Measurements from ENCODE around the gene TET3. TPM values are rescaled to one million over a fixed set of nuclear protein-coding genes. Genes with fewer than 3 reads are reported as not detected.

The TET3 gene
- total RNA-seq (2013), result 15.0 TPM
- 10 to 100 TPM in 1 of 3 donors, 1 to 10 TPM in 1, under 1 TPM in 1; 0.79 to 18.6 (median 1.4) TPM for polyA plus RNA-seq
- 22.6 and 28.8 TPM in 2 replicates for polyA minus RNA-seq
- 62.4 to 355 (median 151) reads per million in 11 experiments for total RNA-seq

DNA sequence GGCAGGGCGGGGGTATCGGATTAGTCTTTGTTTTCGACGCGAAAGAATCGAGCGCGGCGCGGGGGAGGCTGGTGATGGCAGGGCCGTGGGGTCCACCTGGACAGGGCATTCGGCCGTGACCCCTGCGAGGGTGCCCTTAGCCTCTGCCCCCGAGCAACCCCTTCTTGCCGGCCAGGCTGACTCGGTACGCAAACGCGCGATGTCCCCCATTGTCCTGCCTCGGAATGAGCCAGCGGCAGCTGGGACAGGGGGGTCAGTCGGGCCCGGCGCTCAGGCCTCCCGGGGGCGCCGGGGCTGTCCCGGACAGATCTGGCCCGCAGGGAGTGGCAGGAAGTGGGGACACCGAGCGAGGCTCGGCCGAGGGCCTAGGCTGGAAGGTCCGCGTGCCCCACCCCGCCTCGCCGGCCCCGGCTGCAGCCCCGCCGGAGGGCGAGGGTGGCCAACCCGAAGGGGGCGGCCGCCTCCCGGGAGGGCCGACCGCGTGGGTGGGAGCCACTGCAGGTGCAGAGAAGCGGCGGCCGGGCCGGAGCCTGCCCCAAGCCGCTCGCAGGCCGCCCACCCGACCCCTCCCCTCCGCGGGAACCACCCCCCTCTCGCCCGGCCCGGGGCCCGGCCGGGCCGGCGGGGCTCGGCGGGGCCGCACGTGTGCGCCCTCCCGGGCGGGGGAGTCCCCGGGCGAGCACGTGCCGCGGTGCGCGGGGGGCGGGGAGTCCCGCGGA, at the start of gene TET3:
Gene TET3, plus strand, starts transcription at position 708 of the 719 bp plus-strand sequence. CDS start 1,494 bp downstream, outside the sequence.
- peak within 1 kb of the TSS; percentile 95 for H3K4me2 ChIP-seq (replicated peaks; ENCODE audit: extremely low read depth, low read length, poor library complexity, severe bottlenecking)
- peak within 1 kb of the TSS; percentile 85 to 94 for H3K27ac ChIP-seq (ENCODE audit: low read depth in 1 of 2, low read length in 2 of 2)
- DNase-seq, result peak in 2 of 3 donors; percentile 53 to 70
- H3K9me3 ChIP-seq (replicated peaks in 1 of 2; ENCODE audit: control insufficient read depth in 1 of 2, insufficient read depth in 1 of 2, low read length in 2 of 2), result no peaks in the 10 kb centered on the region
- WGBS (ENCODE audit: insufficient coverage), result 1% methylated on average over 76 of the region's 85 CpGs
- H4K20me1 ChIP-seq (ENCODE audit: insufficient read depth, low read length), result peaks cover 36% of the 10 kb centered on the region
- H3K9me3 Mint-ChIP-seq, result peaks cover 0 to 3% (median 0%) of the 10 kb centered on the region in 7 donors
- peaks cover 0 to 3% (median 0%) of the 10 kb centered on the region in 3 donors for H3K27me3 Mint-ChIP-seq (ENCODE audit: low read depth in 3 of 3)
- peak within 1 kb of the TSS; percentile 69 to 83 (median 78) for H3K4me3 ChIP-seq (replicated peaks in 1 of 3; ENCODE audit: low read depth in 2 of 3, low read length in 3 of 3)
- peak within 1 kb of the TSS; percentile 93 to 94 for H3K4me3 Mint-ChIP-seq
- H3K36me3 Mint-ChIP-seq, result peaks cover 23 to 37% of the 10 kb centered on the region in 2 donors
- H3K4me1 ChIP-seq (ENCODE audit: control insufficient read depth in 1 of 2, insufficient read depth in 2 of 2, low read length in 2 of 2), result peaks cover 75 to 89% of the 10 kb centered on the region in 2 donors
- H3K4me1 Mint-ChIP-seq, result peaks cover 82% of the 10 kb centered on the region
- peaks cover 49% of the 10 kb centered on the region for H3K79me2 ChIP-seq (ENCODE audit: insufficient read depth, low read length)
- intact Hi-C loops (cut with micrococcal nuclease), result loop anchor here (5.0 to 10.0 kb wide), 4 partner anchors 37 to 160 kb away; partner anchors contain the start of genes DGUOK (in 1 of the 2) and STAMBP (in 1 of the 2)
- H3K9ac ChIP-seq (ENCODE audit: insufficient read depth, low read length, poor library complexity, severe bottlenecking), result peak within 1 kb of the TSS; percentile 66
- TF ChIP-seq, protein P1, sequence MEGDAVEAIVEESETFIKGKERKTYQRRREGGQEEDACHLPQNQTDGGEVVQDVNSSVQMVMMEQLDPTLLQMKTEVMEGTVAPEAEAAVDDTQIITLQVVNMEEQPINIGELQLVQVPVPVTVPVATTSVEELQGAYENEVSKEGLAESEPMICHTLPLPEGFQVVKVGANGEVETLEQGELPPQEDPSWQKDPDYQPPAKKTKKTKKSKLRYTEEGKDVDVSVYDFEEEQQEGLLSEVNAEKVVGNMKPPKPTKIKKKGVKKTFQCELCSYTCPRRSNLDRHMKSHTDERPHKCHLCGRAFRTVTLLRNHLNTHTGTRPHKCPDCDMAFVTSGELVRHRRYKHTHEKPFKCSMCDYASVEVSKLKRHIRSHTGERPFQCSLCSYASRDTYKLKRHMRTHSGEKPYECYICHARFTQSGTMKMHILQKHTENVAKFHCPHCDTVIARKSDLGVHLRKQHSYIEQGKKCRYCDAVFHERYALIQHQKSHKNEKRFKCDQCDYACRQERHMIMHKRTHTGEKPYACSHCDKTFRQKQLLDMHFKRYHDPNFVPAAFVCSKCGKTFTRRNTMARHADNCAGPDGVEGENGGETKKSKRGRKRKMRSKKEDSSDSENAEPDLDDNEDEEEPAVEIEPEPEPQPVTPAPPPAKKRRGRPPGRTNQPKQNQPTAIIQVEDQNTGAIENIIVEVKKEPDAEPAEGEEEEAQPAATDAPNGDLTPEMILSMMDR (IDR thresholded peaks at IDR 0.05), result no peak
- peak within 1 kb of the TSS; percentile 74 for H2AFZ ChIP-seq (ENCODE audit: insufficient read depth, low read depth, low read length, poor library complexity, severe bottlenecking)
- H3K27ac Mint-ChIP-seq, result peak within 1 kb of the TSS; percentile 88 to 94 (median 93)
- peaks cover 8 to 25% of the 10 kb centered on the region in 2 donors for H3K36me3 ChIP-seq (replicated peaks in 1 of 2; ENCODE audit: control insufficient read depth in 1 of 2, insufficient read depth in 2 of 2, low read length in 2 of 2)
- H3K27me3 ChIP-seq (ENCODE audit: control insufficient read depth in 2 of 2, insufficient read depth in 2 of 2, low read length in 2 of 2), result no peaks in the 10 kb centered on the region

DNA sequence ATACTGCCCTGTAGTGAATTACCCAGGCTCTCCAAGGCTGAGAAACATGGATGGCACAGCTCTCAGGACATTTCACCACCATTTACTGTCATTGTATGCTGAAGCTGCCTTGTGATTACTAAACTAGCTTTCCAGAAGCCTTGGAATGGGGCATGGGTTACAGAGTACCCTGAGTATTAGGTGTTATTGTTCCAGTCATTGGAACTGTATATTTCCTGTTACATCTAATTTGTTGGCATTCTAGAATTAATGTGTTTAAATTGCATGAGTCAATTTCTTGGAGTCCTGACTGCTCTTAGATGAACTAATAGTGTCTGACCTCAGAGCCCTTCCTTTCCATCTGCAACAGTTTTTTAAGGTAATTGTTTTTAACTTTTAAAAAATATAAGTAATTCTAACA, 49.1 kb upstream of the TET3 start:
- no peaks in the 10 kb centered on the region for H3K9me3 Mint-ChIP-seq
- Histone ChIP-seq H3K4me1 (ENCODE audit: control insufficient read depth in 1 of 2, insufficient read depth in 2 of 2, low read length in 2 of 2) (peaks cover 27 to 46% of the 10 kb centered on the region in 2 donors), H3K4me3 (replicated peaks in 1 of 3; ENCODE audit: low read depth in 2 of 3, low read length in 3 of 3) (no peak overlapping the region), H3K4me2 (replicated peaks; ENCODE audit: extremely low read depth, low read length, poor library complexity, severe bottlenecking) (no peak overlapping the region), H3K79me2 (ENCODE audit: insufficient read depth, low read length) (peaks cover 97% of the 10 kb centered on the region), H4K20me1 (ENCODE audit: insufficient read depth, low read length) (peaks cover 82% of the 10 kb centered on the region), H3K36me3 (replicated peaks in 1 of 2; ENCODE audit: control insufficient read depth in 1 of 2, insufficient read depth in 2 of 2, low read length in 2 of 2) (peaks cover 13 to 65% of the 10 kb centered on the region in 2 donors), H2AFZ (ENCODE audit: insufficient read depth, low read depth, low read length, poor library complexity, severe bottlenecking) (no peak overlapping the region), H3K9ac (ENCODE audit: insufficient read depth, low read length, poor library complexity, severe bottlenecking) (no peak overlapping the region), H3K9me3 (replicated peaks in 1 of 2; ENCODE audit: control insufficient read depth in 1 of 2, insufficient read depth in 1 of 2, low read length in 2 of 2) (no peaks in the 10 kb centered on the region), H3K27ac (ENCODE audit: low read depth in 1 of 2, low read length in 2 of 2) (peak overlapping the region in 1 of 2 donors; percentile 66), H3K27me3 (ENCODE audit: control insufficient read depth in 2 of 2, insufficient read depth in 2 of 2, low read length in 2 of 2) (no peaks in the 10 kb centered on the region)
- TF ChIP-seq, protein P1 (IDR thresholded peaks at IDR 0.05), result no peak
- H3K27me3 Mint-ChIP-seq (ENCODE audit: low read depth in 3 of 3), result peaks cover 0 to 2% (median 0%) of the 10 kb centered on the region in 3 donors
- peaks cover 55% of the 10 kb centered on the region for H3K4me1 Mint-ChIP-seq
- H3K4me3 Mint-ChIP-seq, result no peak overlapping the region
- H3K27ac Mint-ChIP-seq, result no peak overlapping the region
- no peak for DNase-seq
- peaks cover 57 to 74% of the 10 kb centered on the region in 2 donors for H3K36me3 Mint-ChIP-seq
- intact Hi-C loops (cut with micrococcal nuclease), result no loop called here
